ENCODE measurements around the gene MACROD2.
"Not testable (repeated sequence)": the region's sequence is repeated elsewhere in the genome, so short reads cannot be mapped to it uniquely, and the experiment has no call there.

Gene MACROD2

DNA sequence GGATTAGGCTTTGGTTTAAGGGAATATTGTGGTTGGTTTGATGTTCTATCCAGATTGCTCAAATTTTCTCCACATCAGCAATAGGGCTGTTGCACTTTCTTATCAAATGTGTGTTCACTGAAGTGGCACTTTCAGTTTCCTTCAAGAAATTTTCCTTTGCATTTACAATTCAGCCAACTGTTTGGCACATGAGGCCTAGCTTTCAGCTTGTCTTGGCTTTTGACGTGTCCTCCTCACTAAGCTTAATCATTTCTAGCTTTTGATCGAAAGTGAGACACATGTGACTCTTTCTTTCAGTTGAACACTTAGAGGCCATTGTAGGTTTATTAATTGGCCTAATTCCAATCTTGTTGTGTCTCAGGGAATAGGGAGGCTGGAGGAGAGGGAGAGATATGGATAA, 237.3 kb downstream of the MACROD2 start:
- H3K27ac Mint-ChIP-seq = no peak overlapping the region
- peaks cover 8% of the 10 kb centered on the region for H3K9me3 Mint-ChIP-seq (ENCODE audit: low read depth)
- H3K27me3 Mint-ChIP-seq = no peaks in the 10 kb centered on the region
- no peak overlapping the region for H3K4me3 Mint-ChIP-seq
- H3K36me3 Mint-ChIP-seq = no peaks in the 10 kb centered on the region
- no peaks in the 10 kb centered on the region for H3K4me1 Mint-ChIP-seq (ENCODE audit: low read depth)

DNA sequence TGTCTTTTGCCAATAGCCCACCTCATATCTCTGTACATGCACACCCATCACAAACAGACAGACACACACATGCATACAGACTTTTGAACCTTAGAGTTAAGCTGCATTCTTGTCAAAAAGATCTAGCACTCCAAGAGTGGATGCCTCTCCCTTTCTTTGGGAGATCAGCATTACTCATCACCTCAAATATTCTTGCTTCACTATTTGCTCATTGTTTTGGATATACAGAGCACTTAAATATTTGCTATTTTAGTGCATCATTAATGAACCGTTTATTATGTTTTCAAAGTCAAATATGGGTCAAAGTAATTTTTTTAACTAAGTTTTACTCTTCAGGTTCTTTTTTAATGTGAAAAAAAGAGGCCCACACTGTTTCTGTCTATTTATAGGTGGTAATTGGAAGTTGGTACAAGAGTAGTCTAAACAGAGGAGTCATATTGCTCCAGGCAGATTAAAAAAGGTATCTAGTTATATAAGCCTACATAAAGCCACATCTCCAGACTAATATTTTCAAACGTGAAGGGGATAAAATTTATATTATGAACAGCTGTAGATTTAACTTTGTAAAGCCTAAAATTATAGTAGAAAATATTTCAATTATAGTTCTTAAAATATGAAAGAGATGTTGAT, 239.5 kb downstream of the MACROD2 start:
- H3K4me3 Mint-ChIP-seq = no peak overlapping the region

DNA sequence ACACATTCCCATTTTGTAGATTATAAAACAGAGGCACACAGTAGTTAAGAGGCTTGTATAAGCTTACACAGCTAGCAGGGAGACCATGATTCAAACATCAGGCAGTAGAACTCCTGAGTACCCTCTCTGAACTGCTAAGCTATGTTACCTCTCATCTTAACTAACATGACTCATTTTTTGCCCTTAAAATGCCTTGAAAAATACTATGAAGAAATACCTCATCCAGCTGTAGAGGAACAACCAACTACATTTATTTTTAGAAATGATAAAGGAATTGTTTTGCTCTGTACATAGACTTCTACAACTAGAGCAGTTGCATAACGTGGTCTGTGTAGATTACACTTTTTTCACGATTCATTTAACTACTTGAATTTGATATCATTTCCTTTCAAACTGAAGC, 240.0 kb downstream of the MACROD2 start:
- Mint-ChIP-seq H3K27ac (no peak overlapping the region), H3K4me3 (no peak overlapping the region), H3K9me3 (ENCODE audit: low read depth) (peaks cover 15% of the 10 kb centered on the region), H3K36me3 (no peaks in the 10 kb centered on the region), H3K27me3 (no peaks in the 10 kb centered on the region), H3K4me1 (ENCODE audit: low read depth) (no peaks in the 10 kb centered on the region)

More for the DNA sequence above, 239.5 kb downstream of the MACROD2 start:
- Mint-ChIP-seq H3K27me3 (no peaks in the 10 kb centered on the region), H3K9me3 (ENCODE audit: low read depth) (peaks cover 13% of the 10 kb centered on the region), H3K4me1 (ENCODE audit: low read depth) (no peaks in the 10 kb centered on the region), H3K36me3 (no peaks in the 10 kb centered on the region), H3K27ac (no peak overlapping the region)

DNA sequence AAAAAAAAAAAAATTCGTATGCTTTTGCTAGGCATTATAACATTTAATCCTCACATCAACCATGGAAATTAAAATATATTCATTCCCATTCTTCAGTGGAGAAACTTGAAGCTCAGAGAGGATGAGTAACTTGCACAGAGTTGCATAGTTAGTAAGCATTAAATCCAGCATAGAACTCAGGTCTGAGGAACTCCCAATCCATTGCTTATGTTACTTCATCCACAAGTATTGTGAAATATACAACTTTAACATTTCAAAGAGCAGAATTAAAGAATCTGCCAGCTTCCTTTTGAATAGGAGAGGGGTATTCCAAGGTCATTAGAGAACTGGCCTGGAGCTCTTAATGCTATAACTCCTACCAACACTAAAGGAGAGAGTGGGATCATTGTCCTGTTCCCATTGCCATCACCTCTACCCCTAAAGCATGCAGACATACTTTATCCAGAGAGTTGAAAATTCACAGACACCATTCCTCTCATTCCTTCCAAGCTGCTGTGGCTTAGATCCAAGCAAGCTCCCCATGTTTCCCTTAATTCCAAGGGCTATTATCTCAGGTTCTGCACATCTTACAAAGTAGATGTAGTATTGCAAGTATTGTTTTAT, 250.2 kb downstream of the MACROD2 start:
- no peaks in the 10 kb centered on the region for H3K4me1 Mint-ChIP-seq (ENCODE audit: low read depth)
- H3K4me3 Mint-ChIP-seq = no peak overlapping the region
- H3K27me3 Mint-ChIP-seq = no peaks in the 10 kb centered on the region
- no peak overlapping the region for H3K27ac Mint-ChIP-seq
- H3K36me3 Mint-ChIP-seq = no peaks in the 10 kb centered on the region
- peaks cover 9% of the 10 kb centered on the region for H3K9me3 Mint-ChIP-seq (ENCODE audit: low read depth)

DNA sequence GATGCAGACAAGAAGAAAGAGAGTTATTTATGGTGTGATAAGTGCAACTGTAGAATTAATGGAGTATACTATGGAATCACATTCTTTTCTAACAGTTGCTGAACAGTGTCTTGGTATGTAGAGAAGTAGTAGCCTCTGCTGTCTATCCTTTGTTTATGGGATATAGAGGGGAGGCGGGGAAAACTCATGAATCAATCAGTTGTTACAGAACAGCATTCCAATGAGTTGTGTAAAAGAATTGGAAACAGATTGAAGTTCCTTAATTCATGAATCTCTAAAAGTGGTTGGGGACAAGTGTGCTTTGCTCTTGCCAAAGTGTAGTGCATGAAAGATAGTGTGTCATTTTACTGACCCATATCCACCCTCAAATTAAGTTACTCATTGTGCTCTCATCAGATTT, 264.4 kb downstream of the MACROD2 start:
- H3K9me3 Mint-ChIP-seq (ENCODE audit: low read depth) = peaks cover 8% of the 10 kb centered on the region
- H3K27ac Mint-ChIP-seq = no peak overlapping the region
- no peaks in the 10 kb centered on the region for H3K36me3 Mint-ChIP-seq
- no peak overlapping the region for H3K4me3 Mint-ChIP-seq
- H3K27me3 Mint-ChIP-seq = no peaks in the 10 kb centered on the region
- no peaks in the 10 kb centered on the region for H3K4me1 Mint-ChIP-seq (ENCODE audit: low read depth)

DNA sequence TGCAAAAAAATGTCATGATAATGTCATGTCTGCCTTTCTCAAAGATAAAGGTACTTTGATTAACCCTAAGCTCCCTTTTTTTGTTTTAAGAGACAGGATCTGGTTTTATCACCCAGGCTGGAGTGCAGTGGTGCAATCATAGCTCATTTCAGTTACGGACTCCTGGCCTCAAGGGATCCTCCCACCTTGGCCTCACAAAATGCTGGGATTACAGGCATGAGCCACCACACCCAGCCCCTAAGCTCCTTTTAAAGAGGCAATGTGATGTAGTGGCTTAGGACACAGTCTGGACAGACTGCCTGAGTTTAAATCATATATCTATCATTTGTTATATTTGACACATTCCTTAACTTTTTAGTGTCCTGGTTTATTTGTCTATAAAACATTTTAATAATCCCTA, 265.1 kb downstream of the MACROD2 start:
- Mint-ChIP-seq H3K27ac (no peak overlapping the region), H3K4me3 (no peak overlapping the region), H3K36me3 (no peaks in the 10 kb centered on the region), H3K9me3 (ENCODE audit: low read depth) (peaks cover 12% of the 10 kb centered on the region), H3K27me3 (no peaks in the 10 kb centered on the region), H3K4me1 (ENCODE audit: low read depth) (no peaks in the 10 kb centered on the region)

DNA sequence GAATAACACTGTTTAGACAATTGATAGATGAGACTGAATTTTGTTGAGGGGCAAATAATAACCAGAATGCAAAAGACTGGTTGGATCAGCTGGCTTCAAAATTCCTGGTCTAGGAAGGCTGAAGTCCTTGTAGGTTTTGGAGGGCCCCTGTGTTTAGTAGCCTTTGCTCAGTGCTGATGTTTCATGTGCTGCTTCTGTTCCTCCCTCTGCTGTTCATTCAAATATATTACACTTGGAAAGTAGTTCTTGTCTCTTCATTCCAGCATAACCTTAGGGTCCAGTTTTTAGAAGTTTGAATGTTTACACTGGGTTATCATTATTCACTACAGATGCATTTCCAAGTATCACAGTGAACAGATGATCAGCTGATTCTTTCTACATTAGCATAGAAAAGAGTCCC, 269.6 kb downstream of the MACROD2 start:
- peaks cover 8% of the 10 kb centered on the region for H3K9me3 Mint-ChIP-seq (ENCODE audit: low read depth)
- no peaks in the 10 kb centered on the region for H3K4me1 Mint-ChIP-seq (ENCODE audit: low read depth)
- no peak overlapping the region for H3K4me3 Mint-ChIP-seq
- H3K27me3 Mint-ChIP-seq = no peaks in the 10 kb centered on the region
- no peak overlapping the region for H3K27ac Mint-ChIP-seq
- H3K36me3 Mint-ChIP-seq = no peaks in the 10 kb centered on the region

DNA sequence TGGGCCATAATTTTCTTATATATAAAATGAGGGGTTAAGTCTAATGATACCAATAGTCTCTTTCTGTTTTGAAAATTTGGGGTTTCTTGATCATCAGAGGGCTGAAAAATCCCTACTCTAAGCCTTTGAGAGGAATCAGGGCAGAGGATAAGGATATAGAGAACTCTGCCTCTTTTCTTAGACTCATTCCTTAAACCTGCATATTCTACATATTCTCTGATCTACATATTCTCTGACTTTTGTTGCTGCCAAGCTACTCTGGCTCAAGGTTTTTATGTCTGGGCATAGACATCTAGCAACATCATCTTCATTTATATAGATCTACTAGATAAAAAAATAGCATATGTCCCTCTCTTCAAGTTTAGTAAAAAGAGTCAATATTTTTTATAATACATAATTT, 270.9 kb downstream of the MACROD2 start:
- Mint-ChIP-seq H3K27ac (no peak overlapping the region), H3K4me1 (ENCODE audit: low read depth) (no peaks in the 10 kb centered on the region), H3K9me3 (ENCODE audit: low read depth) (peaks cover 8% of the 10 kb centered on the region), H3K4me3 (no peak overlapping the region), H3K36me3 (no peaks in the 10 kb centered on the region), H3K27me3 (no peaks in the 10 kb centered on the region)

DNA sequence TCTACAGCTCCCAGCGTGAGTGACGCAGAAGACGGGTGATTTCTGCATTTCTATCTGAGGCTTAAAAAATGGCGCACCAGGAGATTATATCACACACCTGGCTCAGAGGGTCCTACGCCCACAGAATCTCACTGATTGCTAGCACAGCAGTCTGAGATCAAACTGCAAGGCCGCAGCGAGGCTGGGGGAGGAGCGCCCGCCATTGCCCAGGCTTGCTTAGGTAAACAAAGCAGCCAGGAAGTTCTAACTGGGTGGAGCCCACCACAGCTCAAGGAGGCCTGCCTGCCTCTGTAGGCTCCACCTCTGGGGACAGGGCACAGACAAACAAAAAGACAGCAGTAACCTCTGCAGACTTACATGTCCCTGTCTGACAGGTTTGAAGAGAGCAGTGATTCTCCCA, 275.4 kb downstream of the MACROD2 start:
- not testable (repeated sequence) for H3K27ac Mint-ChIP-seq

DNA sequence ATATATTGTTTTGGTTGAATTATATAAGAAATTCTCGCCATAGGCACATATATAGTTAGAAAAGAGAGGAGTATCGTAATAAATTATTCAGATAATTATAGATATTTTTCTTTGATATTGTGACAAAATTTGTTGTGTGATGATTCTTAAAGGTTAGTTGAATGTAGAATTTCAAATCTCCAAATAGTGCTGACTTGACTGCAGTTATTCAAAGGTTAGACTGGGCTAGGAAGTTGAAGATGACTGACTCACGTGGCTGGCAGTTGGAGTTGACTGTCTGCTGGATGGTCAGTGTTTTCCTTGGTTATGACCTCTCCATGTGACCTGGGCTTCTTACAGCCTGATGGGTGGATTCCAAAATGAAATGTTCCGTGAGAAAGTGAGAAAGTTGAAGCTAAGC, 286.8 kb downstream of the MACROD2 start:
- Mint-ChIP-seq H3K4me3 (no peak overlapping the region), H3K27me3 (no peaks in the 10 kb centered on the region), H3K4me1 (ENCODE audit: low read depth) (no peaks in the 10 kb centered on the region), H3K9me3 (ENCODE audit: low read depth) (peaks cover 7% of the 10 kb centered on the region), H3K27ac (no peak overlapping the region), H3K36me3 (no peaks in the 10 kb centered on the region)

More for the DNA sequence above, 275.4 kb downstream of the MACROD2 start:
- not testable (repeated sequence) for H3K27me3 Mint-ChIP-seq; H3K36me3 Mint-ChIP-seq; H3K4me3 Mint-ChIP-seq; H3K9me3 Mint-ChIP-seq (ENCODE audit: low read depth); H3K4me1 Mint-ChIP-seq (ENCODE audit: low read depth)

DNA sequence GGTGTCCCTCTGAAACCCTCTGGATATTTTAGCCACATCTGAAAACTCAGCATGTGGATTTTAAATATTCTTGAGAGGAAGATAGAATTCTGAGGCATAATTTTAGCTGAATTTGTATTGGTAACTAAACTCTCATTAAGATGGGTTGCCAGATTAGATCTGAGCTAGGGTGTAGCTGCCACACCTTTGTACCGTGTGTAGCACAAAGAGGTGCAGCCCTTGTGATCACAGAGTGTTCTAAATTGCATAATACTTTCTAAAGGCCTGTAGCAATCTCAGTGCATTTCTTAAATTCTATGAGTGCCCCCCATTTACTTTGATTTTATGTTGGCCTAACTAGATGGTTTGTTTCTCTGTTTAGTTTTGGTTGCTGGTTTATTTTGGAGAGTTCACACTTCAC, 289.1 kb downstream of the MACROD2 start:
- H3K4me1 Mint-ChIP-seq (ENCODE audit: low read depth) = no peaks in the 10 kb centered on the region
- H3K4me3 Mint-ChIP-seq = no peak overlapping the region
- no peak overlapping the region for H3K27ac Mint-ChIP-seq
- no peaks in the 10 kb centered on the region for H3K36me3 Mint-ChIP-seq
- H3K27me3 Mint-ChIP-seq = no peaks in the 10 kb centered on the region
- peaks cover 7% of the 10 kb centered on the region for H3K9me3 Mint-ChIP-seq (ENCODE audit: low read depth)

DNA sequence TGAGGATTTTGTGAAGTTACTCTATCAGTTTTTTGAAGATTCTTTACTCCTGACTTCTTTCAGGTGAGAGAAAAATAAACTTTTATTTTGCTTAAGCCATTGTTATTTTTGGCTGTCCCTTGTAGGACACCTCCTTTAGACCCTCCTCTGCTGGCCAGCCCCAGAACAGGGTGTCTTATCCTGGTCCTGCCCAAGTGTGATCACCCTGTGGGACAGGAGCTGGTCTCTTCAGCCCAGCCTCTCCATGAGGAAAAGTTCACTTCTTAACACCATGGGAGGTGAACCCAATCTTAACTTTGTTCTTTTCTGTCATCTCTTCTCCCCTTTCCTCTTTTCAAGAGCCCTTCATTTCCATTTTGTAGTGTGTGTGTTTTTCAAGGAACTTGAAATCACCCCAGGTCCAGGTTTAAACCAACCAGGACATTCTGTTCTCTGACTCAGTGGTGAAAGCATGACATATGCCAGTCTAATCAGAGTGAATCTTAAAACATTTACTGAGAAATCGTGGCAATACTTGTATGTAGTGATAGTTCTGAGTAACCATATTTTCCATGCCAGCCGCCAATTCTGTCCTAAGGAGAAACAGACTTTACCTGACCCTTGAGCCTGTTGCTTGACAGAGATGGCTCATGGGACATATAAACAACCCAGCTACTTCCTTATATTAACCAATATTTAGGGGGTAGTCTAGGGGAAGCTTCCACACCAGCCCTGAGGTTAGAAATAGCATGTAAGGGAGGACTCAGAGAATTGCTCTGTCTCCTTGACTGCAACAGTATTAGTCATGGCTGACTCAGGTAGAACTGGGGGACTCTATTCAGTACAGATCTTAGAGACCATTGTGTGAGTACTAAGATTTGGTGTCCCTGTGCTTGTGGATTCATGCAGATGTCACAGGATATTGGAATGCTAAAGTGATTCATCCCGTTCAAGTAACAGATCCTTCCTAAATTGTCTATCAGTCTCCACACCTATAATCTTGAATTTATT, 293.3 kb downstream of the MACROD2 start:
- peaks cover 7% of the 10 kb centered on the region for H3K9me3 Mint-ChIP-seq (ENCODE audit: low read depth)
- no peak overlapping the region for H3K4me3 Mint-ChIP-seq
- no peaks in the 10 kb centered on the region for H3K27me3 Mint-ChIP-seq
- H3K4me1 Mint-ChIP-seq (ENCODE audit: low read depth) = no peaks in the 10 kb centered on the region
- H3K27ac Mint-ChIP-seq = no peak overlapping the region
- H3K36me3 Mint-ChIP-seq = no peaks in the 10 kb centered on the region

DNA sequence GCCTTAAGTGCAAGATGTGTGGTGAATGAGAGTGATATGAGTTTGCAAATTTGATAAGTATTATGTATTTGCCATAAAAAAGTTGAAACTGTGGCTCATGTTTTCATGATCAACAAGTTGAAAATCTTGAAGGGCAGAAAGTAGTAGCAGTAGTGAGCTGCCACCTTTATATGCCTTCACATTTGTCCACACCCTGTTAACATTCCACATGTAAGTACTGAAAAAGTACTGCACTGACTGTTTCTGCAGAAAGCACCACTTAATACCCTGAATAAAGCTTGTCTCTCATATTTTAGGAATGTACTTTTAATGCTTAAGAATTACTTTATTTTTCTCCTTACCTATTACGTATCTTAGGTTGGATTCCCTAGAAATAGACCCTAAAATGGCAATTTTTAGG, 296.2 kb downstream of the MACROD2 start:
- H3K4me3 Mint-ChIP-seq = no peak overlapping the region
- H3K4me1 Mint-ChIP-seq (ENCODE audit: low read depth) = no peaks in the 10 kb centered on the region
- peaks cover 4% of the 10 kb centered on the region for H3K9me3 Mint-ChIP-seq (ENCODE audit: low read depth)
- H3K27ac Mint-ChIP-seq = no peak overlapping the region
- no peaks in the 10 kb centered on the region for H3K36me3 Mint-ChIP-seq
- no peaks in the 10 kb centered on the region for H3K27me3 Mint-ChIP-seq

DNA sequence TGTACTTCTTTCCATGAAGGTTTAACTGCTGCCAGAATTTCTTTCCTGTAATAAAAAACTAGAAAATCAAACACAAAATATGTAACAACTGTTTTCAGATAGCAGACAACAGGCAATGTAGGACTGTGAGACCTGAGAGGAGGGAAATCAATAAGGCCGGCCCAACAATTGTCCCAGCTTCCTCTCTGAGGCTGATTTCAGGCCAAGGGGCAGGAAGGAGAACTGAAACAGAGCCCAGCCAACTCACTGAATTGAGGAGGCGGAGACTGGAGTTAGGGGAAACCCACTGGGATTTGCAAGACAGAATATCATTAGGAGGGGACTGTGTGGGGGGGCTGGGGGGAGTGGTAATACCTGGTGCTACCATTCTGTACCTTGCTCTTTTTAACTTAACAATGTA, 299.9 kb downstream of the MACROD2 start:
- H3K9me3 Mint-ChIP-seq (ENCODE audit: low read depth) = peaks cover 5% of the 10 kb centered on the region
- no peaks in the 10 kb centered on the region for H3K4me1 Mint-ChIP-seq (ENCODE audit: low read depth)
- H3K27ac Mint-ChIP-seq = no peak overlapping the region
- no peak overlapping the region for H3K4me3 Mint-ChIP-seq
- H3K27me3 Mint-ChIP-seq = no peaks in the 10 kb centered on the region
- H3K36me3 Mint-ChIP-seq = no peaks in the 10 kb centered on the region

DNA sequence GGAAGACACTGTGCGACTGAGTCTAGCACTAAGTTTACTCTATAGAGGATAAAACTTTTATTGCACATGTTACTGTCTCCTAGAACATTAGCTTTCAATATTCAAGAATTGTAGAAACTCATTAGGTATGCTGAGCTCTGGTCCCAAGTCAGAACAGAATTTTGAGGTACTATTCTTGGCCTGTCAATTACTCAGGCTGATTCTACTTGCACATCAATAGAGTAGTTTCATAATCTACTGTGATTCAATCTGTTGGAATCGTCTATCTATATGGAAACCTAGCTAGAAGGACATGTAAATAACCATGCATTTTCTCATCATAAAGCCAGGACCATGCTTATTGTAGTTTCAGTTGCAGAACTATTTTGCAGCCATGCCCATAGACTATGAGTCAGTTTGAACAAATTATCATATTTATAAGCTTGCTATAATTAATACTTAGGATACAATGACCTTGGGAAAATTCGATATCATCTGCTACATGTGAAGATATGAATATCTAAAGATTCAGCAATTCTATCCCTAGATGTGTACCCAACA, 300.5 kb downstream of the MACROD2 start:
- Mint-ChIP-seq H3K9me3 (ENCODE audit: low read depth) (peaks cover 9% of the 10 kb centered on the region), H3K27me3 (no peaks in the 10 kb centered on the region), H3K4me3 (no peak overlapping the region), H3K4me1 (ENCODE audit: low read depth) (no peaks in the 10 kb centered on the region), H3K36me3 (no peaks in the 10 kb centered on the region), H3K27ac (no peak overlapping the region)
